Keratinocyte (primary cell): ENCODE data around the gene YAF2.

ENCODE experiments used
- CTCF ChIP-seq, 3 experiments: IDR thresholded peaks in 1 of 3; conservative IDR thresholded peaks in 1 of 3; optimal IDR thresholded peaks in 1 of 3; 2 replicates in 2 of 3; 3 replicates in 1 of 3; pipeline versions ENCODE3 to v1.5.1; 2011; ENCODE audit warnings: low read length in 3 of 3, mild to moderate bottlenecking in 3 of 3, moderate library complexity in 2 of 3, control low read depth in 1 of 3, inconsistent platforms in 1 of 3; ENCODE audit not compliant: insufficient read depth in 2 of 3; ENCODE audit errors: extremely low read depth in 1 of 3
- EZH2 ChIP-seq: IDR thresholded peaks from one replicate; pipeline ENCODE4 v1.6.1; 2012; ENCODE audit warnings: inconsistent platforms, mild to moderate bottlenecking, low read length, moderate library complexity

GRCh38 chr12:42128888-42129287 is 109.2 kb downstream of the YAF2 start:
- TF ChIP-seq CTCF (optimal IDR thresholded peaks at IDR 0.05 in 1 of 3, IDR thresholded peaks at IDR 0.05 in 1 of 3, conservative IDR thresholded peaks at IDR 0.05 in 1 of 3; ENCODE audit: extremely low read depth in 1 of 3, insufficient read depth in 2 of 3, low read length in 3 of 3) (no peak), EZH2 (no peak)
